Right ventricle myocardium inferior (tissue), 1 donor: ENCODE data around the gene SOD2. TPM values are rescaled to one million over a fixed set of nuclear protein-coding genes. Genes with fewer than 3 reads are reported as not detected.
"Not testable (repeated sequence)": the region's sequence is repeated elsewhere in the genome, so short reads cannot be mapped to it uniquely, and the experiment has no call there.

Experiments used
- ATAC-seq: fragments of 200-7000 bp; cut with Tn5 transposase; one replicate; pipeline ENCODE4 v1.9.1; 2020; ENCODE audit warnings: mild to moderate bottlenecking, moderate library complexity
- DNase-seq: peaks from one replicate; pipeline ENCODE4 v3.0.0; 2021; ENCODE audit errors: missing footprints
- intact Hi-C: fragments of 100-400 bp; cut with DNase I; formaldehyde crosslinking; loops from one replicate; pipeline ENCODE4 v1.11.0; 2022
- total RNA-seq: library from RNA; stranded (reverse); fragmentation: NEBNext Ultra II Directional; extraction: Animal tissue kit (Norgen Biotek cat#: 25700); gene quantifications from one replicate; pipeline ENCODE4 v1.2.1, GENCODE V29; 2021
- donor health status: DM: no; HTN: yes; CAD: no; lungs with severe emphysema.

The SOD2 gene
- total RNA-seq, 1 donor from 2014 or later = 1,072 TPM

DNA sequence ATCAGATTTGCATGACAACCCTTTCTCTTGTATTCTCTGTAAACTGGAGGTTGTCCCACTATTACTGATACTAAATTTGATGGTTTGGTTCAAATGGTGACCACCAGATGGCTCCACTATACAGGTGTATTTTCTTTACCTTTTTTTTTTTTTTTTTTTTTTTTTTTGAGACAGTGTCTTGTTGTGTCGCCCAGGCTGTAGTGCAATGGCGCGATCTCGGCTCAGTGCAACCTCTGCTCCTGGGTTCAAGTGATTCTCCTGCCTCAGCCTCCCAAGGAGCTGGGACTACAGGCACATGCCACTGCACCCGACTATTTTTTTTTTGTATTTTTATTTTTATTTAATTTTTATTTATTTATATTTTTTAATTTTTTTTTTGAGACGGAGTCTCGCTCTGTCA, 27.7 kb upstream of the SOD2 start:
- no peak for DNase-seq
- intact Hi-C loops = no loop called here

DNA sequence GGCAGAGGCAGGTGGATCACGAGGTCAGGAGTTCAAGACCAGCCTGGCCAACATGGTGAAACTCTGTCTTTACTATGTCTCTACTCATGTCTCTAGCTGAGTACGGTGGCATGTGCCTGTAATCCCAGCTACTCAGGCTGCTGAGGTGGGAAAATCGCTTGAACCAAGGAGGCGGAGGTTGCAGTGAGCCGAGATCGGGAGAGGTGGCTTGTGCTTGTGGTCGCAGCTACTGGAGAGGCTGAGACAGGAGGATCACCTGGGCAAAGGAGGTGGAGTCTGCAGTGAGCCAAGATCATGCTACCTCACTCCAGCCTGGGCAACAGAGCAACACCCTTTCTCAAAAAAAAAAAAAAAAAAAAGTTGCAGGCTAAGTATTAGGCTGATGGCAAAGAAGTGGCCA, 26.2 kb upstream of the SOD2 start:
- DNase-seq = no peak
- intact Hi-C loops = no loop called here
- no peak for ATAC-seq

More for the DNA sequence above, 27.7 kb upstream of the SOD2 start:
- ATAC-seq = no peak

DNA sequence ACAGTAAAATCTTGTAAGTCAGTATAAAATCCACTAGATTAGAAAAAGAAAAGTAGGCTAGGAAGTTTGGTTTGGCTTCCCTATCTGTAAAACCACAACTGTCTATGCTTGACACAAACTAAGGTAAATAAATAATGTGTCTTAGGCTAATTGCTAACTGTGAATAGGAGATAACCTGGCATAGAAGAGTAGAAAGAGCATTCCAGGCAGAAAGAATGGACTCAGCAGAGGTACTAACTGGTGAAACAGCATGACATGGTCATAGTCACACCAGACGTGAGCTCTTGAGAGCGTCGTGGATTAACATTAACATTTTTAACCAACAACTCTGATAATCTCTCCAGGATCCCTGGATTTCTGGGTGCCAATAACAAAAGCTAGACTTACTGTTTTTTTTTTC, 25.6 kb upstream of the SOD2 start:
- intact Hi-C loops = no loop called here
- ATAC-seq (no peak), DNase-seq (no peak)

DNA sequence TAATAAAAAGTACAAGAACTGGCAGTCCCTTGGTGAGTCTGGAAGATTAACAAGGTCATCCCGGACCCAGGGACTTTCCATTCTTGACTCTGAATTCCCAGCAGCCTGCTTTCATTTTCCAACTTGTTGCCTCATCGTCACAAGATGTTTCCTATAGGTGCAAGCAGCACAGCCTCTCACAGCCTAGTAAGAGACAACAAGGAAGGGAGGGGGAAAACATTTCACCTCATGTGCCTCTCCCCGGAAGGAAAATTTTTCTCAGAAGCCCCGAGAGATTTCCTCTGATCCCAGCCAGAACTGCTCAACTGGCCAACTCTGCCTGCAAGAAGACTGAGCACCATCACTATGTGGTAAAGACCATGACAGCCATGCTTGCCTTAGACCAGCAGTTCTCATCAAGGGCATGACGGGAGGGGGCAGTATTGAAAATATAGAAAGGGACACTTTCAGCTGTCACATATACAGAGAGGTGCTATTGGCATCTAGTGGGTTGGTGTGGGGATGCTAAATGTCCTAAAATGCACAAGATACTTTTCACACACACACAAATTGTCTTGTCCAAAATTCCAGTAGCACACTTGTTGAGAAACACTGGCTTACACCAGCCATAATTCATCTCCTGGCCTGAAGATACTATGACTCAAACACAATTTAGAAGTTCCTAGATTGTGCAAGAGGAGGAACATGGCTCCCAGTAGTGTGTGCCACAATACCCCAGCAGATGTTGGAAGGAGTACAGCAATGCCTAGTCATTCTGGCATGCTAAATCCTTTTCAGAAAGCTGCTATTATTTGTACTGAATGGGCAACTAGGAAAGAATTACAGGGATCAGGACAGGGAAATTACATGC, 23.4 kb upstream of the SOD2 start:
- no peak for DNase-seq
- peak; percentile 93 for ATAC-seq
- intact Hi-C loops = loop anchor here (2.0 kb wide), 1 partner anchor 24 kb away; the partner anchor contains the start of gene SOD2

DNA sequence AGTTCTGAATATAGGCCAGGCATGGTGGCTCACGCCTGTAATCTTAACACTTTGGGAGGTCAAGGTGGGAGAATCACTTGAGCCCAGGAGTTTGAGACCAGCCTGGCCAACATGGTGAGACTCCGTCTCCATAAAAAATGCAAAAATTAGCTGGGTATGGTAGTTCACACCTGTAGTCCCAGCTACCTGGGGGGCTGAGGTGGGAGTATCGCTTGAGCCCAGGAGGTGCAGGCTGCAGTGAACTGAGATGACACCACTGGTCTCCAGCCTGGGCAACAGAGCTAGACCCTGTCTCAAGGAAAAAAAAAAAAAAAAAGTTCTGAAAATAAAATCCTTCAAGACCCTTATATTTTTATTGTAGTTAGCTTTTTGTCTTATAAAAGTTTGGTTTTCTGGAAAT, 22.6 kb upstream of the SOD2 start:
- intact Hi-C loops = loop anchor here (2.0 kb wide), 1 partner anchor 23 kb away; the partner anchor contains the start of gene SOD2
- DNase-seq = no peak
- ATAC-seq = no peak

DNA sequence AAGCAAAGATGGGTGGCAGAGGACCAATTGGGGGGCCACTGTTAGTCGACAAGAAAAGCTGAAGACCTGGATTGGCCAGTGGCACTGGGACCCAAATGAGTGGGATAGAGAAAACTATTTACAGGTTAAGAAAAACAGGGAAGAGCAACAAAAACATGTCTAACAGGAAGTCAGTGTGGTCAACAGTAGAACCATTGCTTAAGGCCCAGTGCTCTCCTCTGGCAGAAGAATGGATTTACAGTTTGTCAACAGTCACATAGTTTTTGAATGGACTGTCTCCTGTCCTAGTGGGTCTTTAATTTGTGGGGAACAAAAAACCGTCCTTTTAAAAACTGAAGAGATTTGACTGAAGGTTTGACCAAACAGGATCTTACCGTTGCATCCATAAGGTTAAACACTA, 22.1 kb upstream of the SOD2 start:
- intact Hi-C loops = no loop called here
- ATAC-seq = no peak

DNA sequence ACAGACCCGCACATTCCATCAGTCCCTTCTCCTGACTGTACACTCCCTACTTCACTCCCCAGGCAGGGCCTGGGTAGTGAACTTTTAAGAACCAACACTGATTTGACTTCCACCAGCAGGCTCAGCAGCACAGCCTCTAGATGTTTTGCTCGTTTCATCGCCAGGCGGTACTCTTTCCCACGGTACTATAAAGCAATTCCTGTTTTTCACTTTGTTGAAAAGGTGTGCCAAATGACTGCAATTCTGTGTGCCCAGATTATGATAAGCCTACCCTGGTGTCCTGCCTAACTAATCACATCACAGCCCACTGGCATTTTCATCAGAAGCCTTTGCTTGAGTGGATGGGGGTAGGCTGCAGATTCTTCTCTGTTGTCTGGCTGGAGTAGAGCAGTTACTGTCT, 21.4 kb upstream of the SOD2 start:
- intact Hi-C loops = no loop called here
- DNase-seq (no peak), ATAC-seq (no peak)

More for the DNA sequence above, 22.1 kb upstream of the SOD2 start:
- no peak for DNase-seq

DNA sequence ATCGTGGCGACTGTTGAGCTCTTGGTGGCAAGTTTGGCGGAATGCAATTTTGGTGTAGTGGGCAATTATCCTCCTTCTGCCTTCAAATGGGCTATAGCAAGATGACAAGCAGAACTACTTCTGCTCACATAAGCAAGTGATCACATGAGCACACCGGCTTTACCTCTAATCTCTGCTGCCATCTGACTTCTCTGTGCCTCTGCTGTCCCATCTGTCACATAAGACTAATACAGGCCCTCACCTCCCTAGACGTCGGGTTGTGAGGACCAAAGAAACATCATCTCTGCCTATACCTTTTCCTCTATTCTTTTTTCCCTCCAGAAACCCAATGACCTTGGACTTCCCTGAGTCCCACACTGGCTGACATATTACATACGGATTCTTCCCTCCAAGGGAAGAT, 20.9 kb upstream of the SOD2 start:
- DNase-seq (no peak), ATAC-seq (no peak)
- intact Hi-C loops = no loop called here

DNA sequence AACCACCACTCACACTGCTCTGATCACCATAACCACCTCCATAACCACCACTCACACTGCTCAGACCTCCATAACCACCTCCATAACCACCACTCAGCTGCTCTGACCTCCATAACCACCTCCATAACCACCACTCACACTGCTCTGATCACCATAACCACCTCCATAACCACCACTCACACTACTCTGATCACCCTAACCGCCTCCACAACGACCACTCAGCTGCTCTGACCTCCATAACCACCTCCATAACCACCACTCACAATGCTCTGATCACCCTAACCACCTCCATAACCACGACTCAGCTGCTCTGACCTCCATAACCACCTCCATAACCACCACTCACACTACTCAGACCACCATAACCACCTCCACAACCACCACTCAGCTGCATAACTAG, 19.3 kb upstream of the SOD2 start:
- DNase-seq, intact Hi-C loops, ATAC-seq: not testable (repeated sequence)

DNA sequence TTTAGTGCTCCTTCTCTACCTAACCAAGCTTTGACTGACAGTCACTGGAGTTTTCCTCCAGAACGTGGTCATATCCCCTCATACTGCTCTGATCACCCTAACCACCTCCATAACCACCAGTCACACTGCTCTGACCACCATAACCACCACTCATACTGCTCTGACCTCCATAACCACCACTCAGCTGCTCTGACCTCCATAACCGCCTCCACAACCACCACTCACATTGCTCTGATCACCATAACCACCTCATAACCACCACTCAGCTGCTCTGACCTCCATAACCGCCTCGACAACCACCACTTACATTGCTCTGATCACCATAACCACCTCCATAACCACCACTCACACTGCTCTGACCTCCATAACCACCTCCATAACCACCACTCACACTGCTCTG, 17.6 kb upstream of the SOD2 start:
- ATAC-seq, intact Hi-C loops, DNase-seq: not testable (repeated sequence)

DNA sequence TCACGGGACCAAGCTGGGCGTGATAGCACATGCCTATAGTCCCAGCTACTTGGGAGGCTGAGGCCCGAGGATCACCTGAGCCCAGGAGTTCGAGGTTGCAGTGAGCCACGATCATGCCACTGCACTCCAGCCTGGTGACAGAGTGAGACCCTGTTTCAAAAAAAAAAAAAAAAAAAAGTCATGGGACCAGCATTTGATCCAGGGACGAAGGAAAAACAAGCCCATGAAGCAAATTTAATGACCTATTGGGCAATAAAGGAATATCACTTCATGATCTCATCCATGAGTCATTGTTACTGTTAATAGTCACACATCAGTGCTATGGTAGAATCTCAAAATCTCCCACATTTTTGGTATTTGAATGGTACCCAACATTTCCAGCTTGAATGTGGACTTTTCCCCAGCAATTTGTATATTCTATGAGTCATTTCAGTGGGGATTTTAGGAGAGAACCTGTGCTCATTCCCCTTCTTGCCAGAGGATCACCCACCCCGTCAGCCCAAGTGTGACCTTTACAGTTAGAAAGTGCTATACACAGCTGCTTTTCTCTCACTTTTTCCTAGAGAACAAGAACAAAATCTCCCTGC, 8.5 kb upstream of the SOD2 start:
- DNase-seq = no peak
- peak; percentile 77 for ATAC-seq
- intact Hi-C loops = no loop called here

DNA sequence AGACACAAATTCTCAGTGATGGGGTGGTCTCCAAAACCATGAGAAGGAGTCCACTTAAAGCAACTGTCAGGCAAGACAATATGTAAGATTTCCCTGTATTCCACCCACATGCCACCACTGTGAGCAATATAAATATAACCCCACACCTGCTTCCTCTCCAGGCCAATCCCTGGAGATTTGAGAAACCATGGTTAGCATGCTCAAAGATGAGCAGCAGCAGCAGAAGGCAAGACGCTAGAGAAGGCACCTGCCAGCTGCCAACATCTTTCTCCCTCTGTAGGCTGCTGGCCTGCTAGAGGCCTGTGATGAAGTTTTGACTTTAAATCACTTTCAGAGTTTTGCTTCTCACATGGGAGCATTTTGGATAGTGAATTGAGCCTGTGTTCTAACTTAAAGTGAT, 7.9 kb upstream of the SOD2 start:
- ATAC-seq (peak; percentile 18), DNase-seq (no peak)
- intact Hi-C loops = no loop called here

DNA sequence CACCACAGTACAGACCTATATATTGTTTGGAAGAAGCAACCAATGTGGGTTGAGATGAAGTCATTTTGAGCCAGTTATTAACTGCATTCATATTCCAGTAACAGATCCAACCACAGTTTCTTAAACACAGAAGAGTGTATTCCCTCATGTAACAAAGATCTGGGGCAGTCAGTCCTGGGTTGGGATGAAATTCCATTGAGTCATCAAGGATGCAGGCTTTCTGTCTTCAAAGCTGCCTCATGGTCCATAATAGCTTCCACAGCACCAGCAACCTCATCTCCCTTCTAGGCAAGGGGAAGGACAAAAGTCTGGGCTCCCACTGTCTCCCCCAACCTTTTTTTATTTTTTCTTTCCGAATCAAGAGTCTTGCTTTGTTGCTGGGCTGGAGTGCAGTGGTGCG, 2.9 kb upstream of the SOD2 start:
- no peak for ATAC-seq
- no peak for DNase-seq
- intact Hi-C loops = loop anchor here (10.0 kb wide), 1 partner anchor 249 kb away; no protein-coding TSS in a partner anchor

DNA sequence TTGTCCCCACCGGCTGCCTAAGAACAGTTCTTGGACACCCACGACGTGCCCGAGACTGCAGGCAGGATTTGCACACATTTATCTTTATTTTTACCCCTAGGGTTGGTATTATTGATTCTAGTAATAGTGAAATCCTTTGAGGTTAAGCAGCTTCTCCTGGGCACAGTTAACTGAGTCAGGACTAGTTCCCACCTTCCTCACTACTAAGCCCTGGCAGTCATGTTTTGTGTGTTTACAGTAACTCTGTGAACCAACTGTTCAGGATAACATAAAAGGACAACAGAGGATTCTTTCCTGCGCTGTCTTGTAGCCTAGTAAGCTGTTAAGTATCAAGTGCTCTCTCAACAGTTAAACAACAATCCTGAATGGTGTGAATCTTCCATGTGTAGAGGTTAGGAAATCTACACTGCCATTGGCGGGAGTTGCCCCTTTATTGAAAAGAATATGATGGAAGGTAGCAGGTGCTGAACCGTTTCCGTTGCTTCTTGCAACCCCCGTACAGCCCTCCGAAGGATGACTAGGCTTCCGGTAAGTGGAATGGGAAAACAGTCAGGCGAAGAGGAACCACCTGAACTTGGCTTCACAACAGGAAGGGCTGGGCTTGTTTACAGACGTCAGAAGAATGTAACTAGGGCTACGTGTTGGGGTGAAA, 979 bp upstream of the SOD2 start:
- intact Hi-C loops = loop anchor here (1.0 to 10.0 kb wide), 6 partner anchors 23 to 251 kb away; partner anchors contain the start of genes ACAT2, MRPL18 and WTAP
- DNase-seq (no peak), ATAC-seq (peak; percentile 5)

DNA sequence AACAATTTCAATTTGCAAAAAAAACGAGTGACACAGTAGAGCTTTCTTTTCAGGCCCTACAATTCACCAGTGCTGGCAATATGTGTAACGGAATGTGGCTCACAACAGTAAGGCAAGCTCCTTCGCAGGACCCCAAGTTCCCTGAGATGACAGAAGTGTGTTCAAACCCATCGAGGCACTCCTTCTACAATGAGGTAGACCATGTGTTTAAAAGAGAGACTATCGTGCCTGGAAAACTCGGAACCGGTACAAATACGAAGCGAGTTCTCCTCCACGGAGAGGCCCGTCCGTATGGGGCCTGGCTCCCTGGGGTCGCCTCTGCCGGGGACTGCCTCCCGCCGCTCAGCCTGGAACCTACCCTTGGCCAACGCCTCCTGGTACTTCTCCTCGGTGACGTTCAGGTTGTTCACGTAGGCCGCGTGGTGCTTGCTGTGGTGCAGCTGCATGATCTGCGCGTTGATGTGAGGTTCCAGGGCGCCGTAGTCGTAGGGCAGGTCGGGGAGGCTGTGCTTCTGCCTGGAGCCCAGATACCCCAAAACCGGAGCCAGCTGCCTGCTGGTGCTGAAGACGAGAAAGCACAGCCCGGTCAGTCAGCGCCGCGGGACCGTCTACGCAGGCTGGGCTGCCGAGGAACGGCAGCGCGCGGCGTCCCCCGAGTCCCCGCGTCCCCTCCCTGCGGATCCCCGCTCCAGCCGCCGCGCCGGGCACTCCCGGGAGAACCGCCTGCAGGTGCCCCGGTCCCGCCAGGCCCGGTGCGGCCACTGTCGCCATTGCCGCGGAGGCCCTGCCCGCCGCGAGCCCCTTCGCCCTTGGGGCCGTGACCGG, 526 bp downstream of the SOD2 start:
- intact Hi-C loops = loop anchor here (1.0 to 10.0 kb wide), 5 partner anchors 24 to 252 kb away; partner anchors contain the start of genes ACAT2 and WTAP
- peak; percentile 23 for ATAC-seq
- peak; percentile 83 for DNase-seq

DNA sequence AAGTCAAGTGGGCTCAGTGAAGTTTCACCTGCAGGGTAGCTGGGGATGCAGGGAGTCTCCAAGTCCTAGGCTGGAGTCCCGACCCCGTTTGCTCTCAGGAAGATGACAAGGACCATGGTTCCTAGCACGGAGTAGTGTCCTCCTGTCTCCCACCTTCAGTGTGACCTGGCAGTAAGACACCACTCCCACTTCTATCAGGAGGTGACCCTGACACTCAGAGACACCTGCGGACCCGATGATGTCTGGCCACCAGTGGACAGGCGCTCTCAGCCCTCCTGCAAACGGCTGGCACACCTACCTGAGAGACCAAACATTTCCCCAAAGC, 1.1 kb downstream of the SOD2 start:
- DNase-seq (no peak), ATAC-seq (no peak)
- intact Hi-C loops = loop anchor here (2.0 to 10.0 kb wide), 4 partner anchors 25 to 253 kb away; partner anchors contain the start of gene ACAT2

DNA sequence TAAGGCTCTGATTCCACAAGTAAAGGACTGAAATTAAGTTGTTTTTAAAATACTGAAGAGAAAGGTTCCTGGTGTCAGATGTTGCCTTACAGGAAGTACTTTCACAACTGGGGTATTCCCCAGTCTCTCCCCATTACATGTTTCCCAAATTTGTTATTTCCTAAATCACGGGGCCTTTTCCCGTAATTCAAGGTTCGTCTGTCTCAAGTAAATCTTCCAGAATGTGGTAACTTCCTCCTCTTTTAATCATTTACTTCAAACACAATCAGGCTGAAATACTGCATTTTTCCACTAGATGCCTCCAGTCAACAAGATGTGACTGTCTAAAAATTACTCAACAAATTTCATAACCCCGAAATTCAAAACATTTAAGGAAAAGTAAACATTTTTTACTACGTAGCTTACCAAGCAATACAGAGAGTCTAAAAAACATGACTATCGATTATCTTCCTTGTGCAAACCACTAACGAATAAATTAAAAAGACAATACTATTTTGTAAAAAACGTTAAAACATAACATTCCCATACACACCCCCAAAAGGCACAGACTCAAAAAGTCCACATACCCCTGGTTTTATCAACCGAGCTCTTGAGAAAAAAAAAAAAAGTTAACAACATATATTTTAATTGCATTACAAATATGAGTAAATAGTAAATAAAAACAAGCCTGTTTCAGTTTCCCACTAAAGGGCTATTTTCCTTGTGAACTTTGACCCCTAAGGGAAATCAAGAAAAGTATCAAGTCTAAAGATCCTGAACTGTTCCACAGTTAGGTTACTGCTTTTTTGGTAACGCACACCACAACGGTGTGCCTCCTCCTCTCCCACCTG, 1.7 kb downstream of the SOD2 start:
- ATAC-seq (no peak), DNase-seq (no peak)
- intact Hi-C loops = loop anchor here (5.0 to 10.0 kb wide), 3 partner anchors 56 to 253 kb away; partner anchors contain the start of gene ACAT2

DNA sequence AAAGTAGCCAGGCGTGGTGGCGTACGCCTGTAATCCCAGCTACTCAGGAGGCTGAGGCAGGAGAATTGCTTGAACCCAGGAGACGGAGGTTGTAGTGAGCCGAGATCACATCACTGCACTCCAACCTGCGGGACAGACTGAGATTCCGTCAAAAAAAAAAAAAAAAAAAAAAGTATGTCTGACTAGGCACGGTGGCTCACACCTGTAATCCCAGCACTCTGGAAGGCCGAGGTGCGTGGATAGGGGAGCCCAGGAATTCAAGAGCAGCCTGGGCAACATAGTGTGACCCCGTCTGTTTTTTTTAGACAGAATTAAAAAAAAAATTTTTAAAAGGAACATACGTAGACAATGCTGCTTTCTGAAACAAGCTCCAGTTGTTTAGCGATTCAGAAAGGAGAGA, 2.9 kb downstream of the SOD2 start:
- intact Hi-C loops = loop anchor here (5.0 to 10.0 kb wide), 3 partner anchors 57 to 255 kb away; partner anchors contain the start of gene ACAT2
- ATAC-seq, DNase-seq: not testable (repeated sequence)
